DND-41 (cell line): Measurements from ENCODE around the gene LPAR1.

Source experiments
- ATAC-seq: fragments of 200-7000 bp; cut with Tn5 transposase; 3 replicates; pipeline ENCODE4 v1.9.1; 2021; ENCODE audit warnings: low read depth; ENCODE audit not compliant: insufficient read depth
- DNase-seq: peaks from one replicate; pipeline ENCODE4 v3.0.0-alpha.2; 2020
- H2AFZ ChIP-seq: 2 replicates; pipeline ENCODE4 v1.6.0; 2012; ENCODE audit warnings: low read depth, low read length
- H3K27ac ChIP-seq: 2 replicates; pipeline ENCODE4 v1.5.1; 2012; ENCODE audit warnings: low read length, inconsistent platforms
- H3K27me3 ChIP-seq: fragments of 200-600 bp; sonication (generic); 2 replicates; pipeline ENCODE4 v1.6.0; 2012; ENCODE audit warnings: low read length, mild to moderate bottlenecking, inconsistent platforms; ENCODE audit not compliant: insufficient read depth, poor library complexity
- H3K36me3 ChIP-seq: 2 replicates; pipeline ENCODE4 v1.5.1; 2012; ENCODE audit warnings: low read length, inconsistent platforms; ENCODE audit not compliant: insufficient read depth
- H3K4me1 ChIP-seq: 2 replicates; pipeline ENCODE4 v1.5.1; 2012; ENCODE audit warnings: mild to moderate bottlenecking, low read length; ENCODE audit not compliant: insufficient read depth
- H3K4me2 ChIP-seq: 2 replicates; pipeline ENCODE4 v1.6.0; 2012; ENCODE audit warnings: mild to moderate bottlenecking, moderate library complexity, low read length, inconsistent platforms; ENCODE audit not compliant: insufficient read depth
- H3K4me3 ChIP-seq, 2 experiments: fragments of 200-600 bp in 1 of 2; shearing (Covaris generic) in 1 of 2; 2 replicates each; pipeline ENCODE4 v1.5.1; 2012 to 2016; ENCODE audit warnings: inconsistent platforms in 2 of 2, low read length in 2 of 2, mild to moderate bottlenecking in 2 of 2, low read depth in 1 of 2, moderate library complexity in 1 of 2
- H3K79me2 ChIP-seq: 2 replicates; pipeline ENCODE4 v1.6.0; 2012; ENCODE audit warnings: low read length, inconsistent platforms; ENCODE audit not compliant: insufficient read depth
- H3K9ac ChIP-seq: 2 replicates; pipeline ENCODE4 v1.6.0; 2012; ENCODE audit warnings: low read depth, mild to moderate bottlenecking, inconsistent platforms, low read length, moderate library complexity
- H3K9me3 ChIP-seq: 2 replicates; pipeline ENCODE4 v1.5.1; 2012; ENCODE audit warnings: low read length, moderate library complexity, mild to moderate bottlenecking, inconsistent platforms; ENCODE audit not compliant: insufficient read depth, severe bottlenecking
- H4K20me1 ChIP-seq: 2 replicates; pipeline ENCODE4 v1.6.0; 2012; ENCODE audit warnings: low read length; ENCODE audit not compliant: insufficient read depth
- EZH2 ChIP-seq: IDR thresholded peaks from 3 replicates; pipeline ENCODE4 v1.6.1; 2012; ENCODE audit warnings: borderline replicate concordance, low read depth, mild to moderate bottlenecking, moderate library complexity, low read length, inconsistent platforms; ENCODE audit not compliant: severe bottlenecking
- TF ChIP-seq, protein P1 (sequence below): IDR thresholded peaks from 2 replicates; pipeline ENCODE4 v1.5.1; 2012; ENCODE audit warnings: borderline replicate concordance, low read length, moderate library complexity, mild to moderate bottlenecking; ENCODE audit not compliant: poor library complexity, severe bottlenecking; ENCODE audit errors: extremely low read depth

Gene LPAR1

GRCh38 chr9:110926828-110927487, 111.3 kb downstream of the LPAR1 start:
- Histone ChIP-seq H3K9ac (no peak overlapping the region), H2AFZ (no peak overlapping the region), H3K36me3 (no peaks in the 10 kb centered on the region), H3K4me3 (no peak overlapping the region), H4K20me1 (no peaks in the 10 kb centered on the region), H3K27ac (no peak overlapping the region), H3K9me3 (no peaks in the 10 kb centered on the region), H3K4me1 (no peaks in the 10 kb centered on the region), H3K27me3 (no peaks in the 10 kb centered on the region), H3K79me2 (no peaks in the 10 kb centered on the region), H3K4me2 (no peak overlapping the region)
- no peak for ATAC-seq
- DNase-seq = no peak
- TF ChIP-seq EZH2 = no peak
- TF ChIP-seq, protein P1, sequence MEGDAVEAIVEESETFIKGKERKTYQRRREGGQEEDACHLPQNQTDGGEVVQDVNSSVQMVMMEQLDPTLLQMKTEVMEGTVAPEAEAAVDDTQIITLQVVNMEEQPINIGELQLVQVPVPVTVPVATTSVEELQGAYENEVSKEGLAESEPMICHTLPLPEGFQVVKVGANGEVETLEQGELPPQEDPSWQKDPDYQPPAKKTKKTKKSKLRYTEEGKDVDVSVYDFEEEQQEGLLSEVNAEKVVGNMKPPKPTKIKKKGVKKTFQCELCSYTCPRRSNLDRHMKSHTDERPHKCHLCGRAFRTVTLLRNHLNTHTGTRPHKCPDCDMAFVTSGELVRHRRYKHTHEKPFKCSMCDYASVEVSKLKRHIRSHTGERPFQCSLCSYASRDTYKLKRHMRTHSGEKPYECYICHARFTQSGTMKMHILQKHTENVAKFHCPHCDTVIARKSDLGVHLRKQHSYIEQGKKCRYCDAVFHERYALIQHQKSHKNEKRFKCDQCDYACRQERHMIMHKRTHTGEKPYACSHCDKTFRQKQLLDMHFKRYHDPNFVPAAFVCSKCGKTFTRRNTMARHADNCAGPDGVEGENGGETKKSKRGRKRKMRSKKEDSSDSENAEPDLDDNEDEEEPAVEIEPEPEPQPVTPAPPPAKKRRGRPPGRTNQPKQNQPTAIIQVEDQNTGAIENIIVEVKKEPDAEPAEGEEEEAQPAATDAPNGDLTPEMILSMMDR = no peak

DNA sequence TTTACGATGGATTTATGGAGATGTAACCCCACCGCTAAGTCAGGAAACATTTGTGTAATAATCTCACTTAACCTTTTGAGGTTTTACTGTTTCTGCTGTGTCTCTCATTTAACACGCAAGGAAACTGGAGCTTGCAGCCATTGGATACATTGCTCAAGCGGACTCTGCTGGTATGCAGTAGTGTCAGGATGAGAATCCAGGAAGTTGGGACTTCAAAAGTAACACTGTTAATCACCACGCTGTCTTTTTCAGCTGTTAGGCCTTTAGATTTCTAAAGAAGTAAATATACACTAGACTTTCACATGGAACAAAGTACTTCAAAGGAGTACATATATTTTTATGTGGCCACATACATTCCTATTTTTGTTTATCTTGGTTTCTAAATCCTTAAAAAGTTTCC, 114.7 kb downstream of the LPAR1 start:
- no peak for DNase-seq
- no peak for ATAC-seq
- H3K4me3 ChIP-seq = no peak overlapping the region
- H3K27ac ChIP-seq = no peak overlapping the region
- no peaks in the 10 kb centered on the region for H3K36me3 ChIP-seq
- no peaks in the 10 kb centered on the region for H3K9me3 ChIP-seq
- no peak overlapping the region for H2AFZ ChIP-seq
- no peak overlapping the region for H3K9ac ChIP-seq
- H3K79me2 ChIP-seq = no peaks in the 10 kb centered on the region
- TF ChIP-seq, protein P1 = no peak
- TF ChIP-seq EZH2 = no peak
- H3K4me2 ChIP-seq = no peak overlapping the region
- no peaks in the 10 kb centered on the region for H3K27me3 ChIP-seq
- no peaks in the 10 kb centered on the region for H4K20me1 ChIP-seq
- no peaks in the 10 kb centered on the region for H3K4me1 ChIP-seq

DNA sequence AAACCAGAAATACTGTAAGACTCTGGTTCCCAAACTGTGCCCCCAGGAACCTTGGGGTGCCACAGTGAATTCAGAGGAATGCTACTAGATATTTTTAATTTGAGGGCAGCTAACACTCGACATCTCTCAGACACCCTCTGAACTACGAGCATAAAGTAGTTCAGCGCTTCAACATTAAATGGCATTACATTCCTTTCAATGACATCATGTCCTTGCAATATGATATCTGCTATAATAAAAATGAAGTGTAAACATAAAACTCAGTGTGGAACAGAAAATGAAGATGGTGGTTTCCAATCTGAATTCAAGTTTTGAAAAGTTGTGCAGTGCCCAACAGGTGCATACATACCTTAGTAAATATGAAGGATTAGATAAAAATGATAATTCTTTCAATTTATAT, 116.1 kb downstream of the LPAR1 start:
- H4K20me1 ChIP-seq = no peaks in the 10 kb centered on the region
- H3K9ac ChIP-seq = no peak overlapping the region
- no peaks in the 10 kb centered on the region for H3K4me1 ChIP-seq
- no peak overlapping the region for H3K4me3 ChIP-seq
- TF ChIP-seq, protein P1 = no peak
- TF ChIP-seq EZH2 = no peak
- no peaks in the 10 kb centered on the region for H3K9me3 ChIP-seq
- H3K27ac ChIP-seq = no peak overlapping the region
- ATAC-seq (no peak), DNase-seq (no peak)
- no peaks in the 10 kb centered on the region for H3K36me3 ChIP-seq
- H2AFZ ChIP-seq = no peak overlapping the region
- no peaks in the 10 kb centered on the region for H3K27me3 ChIP-seq
- H3K4me2 ChIP-seq = no peak overlapping the region
- H3K79me2 ChIP-seq = no peaks in the 10 kb centered on the region

- no peaks in the 10 kb centered on the region for H3K36me3 ChIP-seq
- H3K27me3 ChIP-seq = no peaks in the 10 kb centered on the region
- DNase-seq (no peak), ATAC-seq (no peak)
- no peaks in the 10 kb centered on the region for H3K79me2 ChIP-seq
- no peak overlapping the region for H2AFZ ChIP-seq
- H3K4me1 ChIP-seq = no peaks in the 10 kb centered on the region
- H4K20me1 ChIP-seq = no peaks in the 10 kb centered on the region
- no peak overlapping the region for H3K4me3 ChIP-seq
- no peaks in the 10 kb centered on the region for H3K9me3 ChIP-seq
- TF ChIP-seq, protein P1 = no peak
- TF ChIP-seq EZH2 = no peak
- H3K27ac ChIP-seq = no peak overlapping the region
- no peak overlapping the region for H3K9ac ChIP-seq
- H3K4me2 ChIP-seq = no peak overlapping the region
Observed at GRCh38 chr9:110921705-110922104, 116.6 kb downstream of the LPAR1 start.
